Kasumi-1 (cell line): ENCODE data around the gene IGSF5.

Experiments used
- DNase-seq, 2 experiments: peaks; one replicate each; lab custom pipeline; 2025; lab: John Stamatoyannopoulos, UW

IGSF5 gene

DNA sequence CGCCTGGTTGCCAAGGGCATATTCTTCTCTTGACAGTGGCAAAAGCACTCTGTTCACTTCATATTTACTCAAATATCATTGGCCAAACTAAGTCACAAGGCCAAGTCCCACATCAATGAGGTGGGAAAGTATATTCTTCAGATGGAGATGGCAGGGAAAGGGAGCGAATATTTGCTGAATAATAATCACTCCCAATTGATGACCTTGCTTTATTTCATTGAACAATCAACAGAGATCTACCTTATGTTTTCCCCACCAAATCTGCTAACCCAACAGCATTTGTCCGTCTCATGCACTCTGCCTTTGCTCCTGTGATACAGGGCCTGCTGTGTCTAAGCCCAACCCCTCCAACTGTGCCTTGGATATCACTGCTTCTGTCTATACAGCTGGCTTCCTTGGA lies 77.1 kb downstream of the IGSF5 start:
- no peak for DNase-seq

DNA sequence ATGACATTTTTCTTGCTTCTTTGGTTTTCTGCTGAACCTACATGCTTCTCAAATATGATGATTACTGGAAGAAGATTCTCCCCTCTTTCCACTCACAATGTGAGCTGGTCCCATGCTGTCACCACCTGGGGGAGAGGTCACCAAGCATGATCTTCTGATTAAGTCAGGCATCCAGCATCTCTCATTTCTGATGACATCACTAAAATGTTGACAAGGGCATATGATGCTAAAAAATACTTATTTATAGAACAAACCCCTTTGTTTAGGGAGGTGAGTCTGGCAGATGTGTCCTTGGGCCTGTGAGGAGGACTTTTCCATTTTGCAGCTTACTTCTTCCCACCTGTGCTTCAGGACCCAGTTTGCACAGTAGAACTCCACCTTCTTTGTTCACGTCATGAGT lies 80.3 kb downstream of the IGSF5 start:
- no peak for DNase-seq

- DNase-seq = no peak
These were observed 89.6 kb downstream of the IGSF5 start for GRCh38 chr21:39834543-39834942.

DNA sequence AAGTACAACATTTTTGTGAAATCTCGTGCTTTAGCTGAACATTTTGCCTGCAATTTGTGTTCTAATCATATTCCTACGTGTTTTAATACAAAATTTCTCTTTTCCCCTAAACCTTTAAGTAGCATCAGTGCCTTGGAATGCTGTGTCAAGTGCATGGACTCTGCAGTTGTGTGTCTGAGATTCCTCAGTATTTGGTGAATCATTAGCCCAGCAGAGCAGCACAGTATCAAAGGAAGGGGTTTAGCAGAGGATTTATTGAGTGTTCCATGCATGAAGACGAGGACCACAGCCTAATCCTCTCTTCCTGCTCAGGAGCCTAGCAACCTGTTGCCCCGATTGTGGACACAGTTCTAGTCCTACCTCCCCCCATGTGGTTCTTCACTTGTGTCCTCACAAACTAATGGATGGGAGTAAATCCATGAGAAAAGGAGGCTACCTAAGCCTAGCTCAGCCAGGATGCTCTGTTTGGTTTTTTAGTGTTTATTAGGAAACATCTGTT lies 92.9 kb downstream of the IGSF5 start:
- no peak for DNase-seq

GRCh38 chr21:39840373-39841097 lies 95.6 kb downstream of the IGSF5 start:
- DNase-seq = no peak

GRCh38 chr21:39842741-39843459 lies 97.9 kb downstream of the IGSF5 start:
- no peak for DNase-seq

DNA sequence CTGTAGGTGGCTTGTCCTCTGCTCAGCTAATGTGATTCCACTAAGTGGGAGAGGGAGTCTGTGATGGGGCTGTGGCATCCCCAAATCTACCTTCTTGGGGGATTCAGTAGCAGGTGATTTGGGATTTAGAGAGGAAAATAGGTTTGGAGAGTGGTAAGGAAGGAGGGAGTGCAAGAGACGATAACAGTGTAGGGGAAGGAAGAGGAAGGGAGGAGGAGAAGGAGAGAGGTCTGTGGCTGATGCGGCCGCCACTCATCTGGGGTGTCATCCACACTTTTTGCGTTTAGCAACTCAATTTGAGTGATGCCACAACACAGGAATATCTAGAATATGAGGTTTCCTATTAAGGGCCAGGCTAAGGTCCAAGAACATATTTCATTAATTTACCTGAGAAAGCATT lies 98.5 kb downstream of the IGSF5 start:
- DNase-seq = no peak

- no peak for DNase-seq
These were observed 98.9 kb downstream of the IGSF5 start for GRCh38 chr21:39843916-39844315.

GRCh38 chr21:39845571-39846130 lies 100.7 kb downstream of the IGSF5 start:
- no peak for DNase-seq

- no peak for DNase-seq
These were observed 102.9 kb downstream of the IGSF5 start for GRCh38 chr21:39847877-39848276.

GRCh38 chr21:39849014-39849655 lies 104.2 kb downstream of the IGSF5 start:
- DNase-seq = no peak

GRCh38 chr21:39850333-39850732 lies 105.3 kb downstream of the IGSF5 start:
- DNase-seq = no peak

GRCh38 chr21:39851002-39851618 lies 106.1 kb downstream of the IGSF5 start:
- DNase-seq = no peak
